GM19099 (cell line): ENCODE data around the gene OLFM1.

Experiments used
- POLR2A ChIP-seq: IDR thresholded peaks from 3 replicates; pipeline ENCODE4 v1.6.1; 2011; ENCODE audit warnings: low read depth; ENCODE audit not compliant: insufficient read length; ENCODE audit errors: extremely low read depth

Gene OLFM1

GRCh38 chr9:135136991-135137832, 49.7 kb downstream of the OLFM1 start:
- no peak for TF ChIP-seq POLR2A

GRCh38 chr9:135138078-135138855, 50.8 kb downstream of the OLFM1 start:
- no peak for TF ChIP-seq POLR2A

GRCh38 chr9:135139366-135139959, 52.0 kb downstream of the OLFM1 start:
- no peak for TF ChIP-seq POLR2A

- no peak for TF ChIP-seq POLR2A
Measured at GRCh38 chr9:135141183-135141774, 53.8 kb downstream of the OLFM1 start.

GRCh38 chr9:135144581-135145170, 57.2 kb downstream of the OLFM1 start:
- TF ChIP-seq POLR2A: no peak

GRCh38 chr9:135145312-135145711, 57.8 kb downstream of the OLFM1 start:
- no peak for TF ChIP-seq POLR2A

- TF ChIP-seq POLR2A: no peak
Measured at GRCh38 chr9:135146241-135146640, 58.8 kb downstream of the OLFM1 start.

- no peak for TF ChIP-seq POLR2A
Measured at GRCh38 chr9:135146766-135147473, 59.5 kb downstream of the OLFM1 start.

- TF ChIP-seq POLR2A: no peak
Measured at GRCh38 chr9:135147474-135147805, 60.0 kb downstream of the OLFM1 start.

- no peak for TF ChIP-seq POLR2A
Measured at GRCh38 chr9:135147938-135148337, 60.5 kb downstream of the OLFM1 start.

GRCh38 chr9:135148386-135148785, 60.9 kb downstream of the OLFM1 start:
- TF ChIP-seq POLR2A: no peak

- no peak for TF ChIP-seq POLR2A
Measured at GRCh38 chr9:135150981-135151380, 63.5 kb downstream of the OLFM1 start.

GRCh38 chr9:135151757-135152613, 64.5 kb downstream of the OLFM1 start:
- no peak for TF ChIP-seq POLR2A
